Stimulated activated naive CD4-positive, alpha-beta T cell (primary cell): ENCODE data around the gene DPH2.

Source experiments
- DNase-seq, 6 experiments: peaks; one replicate each; lab custom pipeline; 2025; lab: John Stamatoyannopoulos, UW

The DPH2 gene

GRCh38 chr1:43945674-43946235 lies 24.1 kb upstream of the DPH2 start:
- DNase-seq, result no peak

DNA sequence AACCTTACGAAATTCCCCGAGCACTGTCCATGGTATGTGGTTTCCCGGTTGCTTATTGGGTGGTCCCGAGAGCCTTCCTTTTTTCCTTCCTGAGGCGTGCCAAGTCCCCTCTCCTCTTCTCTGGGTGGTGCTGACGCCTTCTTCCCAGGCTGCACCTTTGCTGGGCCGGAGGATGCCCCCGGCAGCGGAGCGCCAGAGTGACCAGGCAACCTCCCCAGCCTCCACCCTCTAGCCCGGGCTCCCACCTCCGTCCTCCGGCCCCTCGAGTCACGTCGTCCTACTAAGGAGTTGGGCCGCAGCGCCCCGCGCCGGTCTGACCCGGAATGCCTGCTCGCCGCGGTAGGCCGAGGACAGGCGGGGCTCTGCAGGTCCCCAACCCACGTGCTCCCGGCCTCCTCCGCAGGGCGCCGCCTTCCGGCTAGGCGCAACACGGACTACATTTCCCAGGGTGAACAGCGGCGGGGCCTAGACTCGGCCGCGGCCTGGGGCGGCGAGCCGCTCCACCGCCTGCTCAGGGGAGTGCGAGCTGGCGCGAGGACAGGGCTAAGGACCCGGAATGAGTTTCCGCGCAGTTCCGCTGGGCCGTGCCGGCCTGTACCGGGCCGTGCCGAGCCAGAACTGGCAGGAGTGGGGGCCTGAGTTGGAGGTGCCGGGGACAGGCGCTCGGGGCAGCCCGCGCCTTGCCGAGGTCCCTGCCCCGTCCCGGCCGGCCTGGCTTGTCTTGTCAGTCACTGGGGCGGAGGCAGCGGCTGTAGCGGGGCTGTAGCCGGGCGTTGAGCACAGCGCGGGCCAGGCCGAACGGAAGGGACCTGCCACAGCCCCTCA lies 23.4 kb upstream of the DPH2 start, which contains the start of gene IPO13:
TSS of gene IPO13 (plus strand) at position 715 of the 825 bp plus-strand sequence. CDS start 651 bp downstream, outside the sequence.
- peak; percentile 83 to 95 (median 92) for DNase-seq

- peak in 1 of 6 experiments; percentile 42 for DNase-seq
Measured at GRCh38 chr1:43947061-43947873, 22.5 kb upstream of the DPH2 start.

DNA sequence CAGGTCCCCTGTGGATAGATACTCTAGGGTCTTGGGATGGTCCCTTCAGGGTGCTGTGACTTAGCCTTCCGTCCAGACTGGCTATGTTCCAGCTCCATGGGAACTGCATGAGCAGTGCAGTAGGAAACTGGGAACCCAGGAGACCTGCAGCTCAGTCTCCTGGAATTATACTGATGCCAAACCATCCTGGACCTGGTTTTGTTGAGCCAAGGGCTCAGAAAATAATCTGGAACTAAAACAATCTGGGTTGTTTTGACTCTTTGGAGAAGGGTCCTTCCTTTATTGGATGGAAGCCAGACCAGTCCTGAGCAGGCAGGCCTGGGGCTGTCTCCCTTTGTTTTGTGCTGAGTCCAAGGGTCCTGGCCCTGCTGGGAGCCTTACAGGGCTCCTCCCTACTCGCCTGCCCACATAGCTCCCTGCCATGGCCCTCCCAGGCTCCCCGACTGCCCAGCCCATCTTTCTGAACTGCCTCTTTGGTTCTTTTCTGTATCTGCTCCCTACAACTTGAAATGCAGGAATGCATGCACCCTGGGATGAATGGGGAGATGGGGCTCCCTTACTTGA lies 21.9 kb upstream of the DPH2 start:
- DNase-seq, result no peak

DNA sequence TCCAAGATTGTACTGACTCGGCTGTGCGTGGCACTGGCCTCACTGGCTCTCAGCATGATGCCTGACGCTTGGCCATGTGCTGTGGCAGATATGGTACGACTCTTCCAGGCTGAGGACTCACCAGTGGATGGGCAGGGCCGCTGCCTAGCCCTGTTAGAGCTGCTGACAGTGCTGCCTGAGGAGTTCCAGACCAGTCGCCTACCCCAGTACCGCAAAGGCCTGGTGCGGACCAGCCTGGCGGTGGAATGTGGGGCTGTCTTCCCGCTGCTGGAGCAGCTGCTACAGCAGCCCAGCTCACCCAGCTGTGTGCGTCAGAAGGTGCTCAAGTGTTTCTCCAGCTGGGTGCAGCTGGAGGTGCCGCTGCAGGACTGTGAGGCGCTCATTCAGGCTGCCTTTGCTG lies 20.1 kb upstream of the DPH2 start:
- DNase-seq, result no peak

DNA sequence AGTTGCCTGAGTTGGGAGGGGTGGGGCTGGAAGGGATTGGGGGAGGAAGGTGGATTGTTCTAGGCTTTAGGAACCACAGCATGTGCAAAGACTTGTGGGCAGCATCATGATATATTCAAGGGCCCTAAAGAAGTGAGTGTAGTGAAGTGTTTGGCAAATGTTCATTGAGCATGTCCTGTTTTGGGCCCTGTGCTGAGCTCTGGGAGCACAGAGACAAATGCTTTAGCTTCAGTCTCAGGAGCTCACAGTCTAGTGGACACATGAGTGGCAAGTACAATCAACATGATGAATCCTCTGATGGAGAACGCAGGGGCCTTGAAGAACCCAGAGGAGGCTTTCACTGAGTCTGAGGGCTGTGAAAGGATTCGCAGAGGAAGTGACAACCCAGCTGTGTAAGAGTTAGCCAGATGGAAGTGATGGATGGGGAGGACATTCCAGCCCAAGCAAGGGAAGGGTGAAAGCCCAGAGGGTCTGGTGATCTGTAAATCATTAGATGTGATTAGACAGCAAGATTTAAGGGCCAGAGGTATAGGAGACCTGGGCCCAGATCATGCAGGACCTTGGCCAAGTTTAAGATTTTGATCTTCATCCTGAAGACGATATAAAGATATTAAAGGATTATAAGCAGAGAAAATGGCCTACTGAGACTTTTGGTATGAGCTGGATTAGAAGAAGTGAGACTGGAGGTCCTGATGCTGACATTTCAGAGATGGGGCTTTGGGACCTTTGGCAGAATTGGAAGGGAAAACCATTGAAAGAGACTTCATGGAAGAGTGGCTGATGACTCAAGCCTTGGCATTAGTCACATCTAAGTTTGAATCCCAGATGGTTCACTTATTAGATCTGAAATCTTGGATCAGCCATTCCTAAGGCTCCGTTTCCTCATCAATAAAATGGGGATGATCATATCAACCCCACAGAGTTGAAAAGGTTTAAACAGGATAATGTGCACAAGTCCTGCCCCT lies 18.5 kb upstream of the DPH2 start:
- DNase-seq, result no peak

GRCh38 chr1:43952731-43953346 lies 17.0 kb upstream of the DPH2 start:
- no peak for DNase-seq

GRCh38 chr1:43953361-43953760 lies 16.4 kb upstream of the DPH2 start:
- DNase-seq, result no peak

DNA sequence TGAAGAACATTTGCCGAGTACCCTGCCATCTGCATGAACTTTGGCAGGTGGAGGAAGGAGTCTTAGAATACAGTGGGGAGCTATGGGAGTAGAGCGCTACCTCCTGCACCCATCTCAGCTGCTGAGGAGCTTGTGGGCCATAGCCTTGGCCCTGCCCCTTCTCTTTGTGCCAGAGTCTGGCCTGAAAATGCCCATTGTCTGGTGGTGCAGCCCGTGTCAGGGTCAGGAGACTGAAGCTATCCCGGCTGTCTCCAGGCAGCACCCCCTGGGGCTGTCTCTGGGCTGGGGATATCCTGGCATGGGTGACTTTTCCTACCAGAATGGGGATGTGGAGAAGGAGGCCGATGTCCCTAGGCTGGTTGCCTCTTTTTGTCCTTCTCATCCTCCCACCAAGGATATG lies 15.8 kb upstream of the DPH2 start:
- no peak for DNase-seq

- DNase-seq, result no peak
Measured at GRCh38 chr1:43956234-43956633, 13.6 kb upstream of the DPH2 start.

DNA sequence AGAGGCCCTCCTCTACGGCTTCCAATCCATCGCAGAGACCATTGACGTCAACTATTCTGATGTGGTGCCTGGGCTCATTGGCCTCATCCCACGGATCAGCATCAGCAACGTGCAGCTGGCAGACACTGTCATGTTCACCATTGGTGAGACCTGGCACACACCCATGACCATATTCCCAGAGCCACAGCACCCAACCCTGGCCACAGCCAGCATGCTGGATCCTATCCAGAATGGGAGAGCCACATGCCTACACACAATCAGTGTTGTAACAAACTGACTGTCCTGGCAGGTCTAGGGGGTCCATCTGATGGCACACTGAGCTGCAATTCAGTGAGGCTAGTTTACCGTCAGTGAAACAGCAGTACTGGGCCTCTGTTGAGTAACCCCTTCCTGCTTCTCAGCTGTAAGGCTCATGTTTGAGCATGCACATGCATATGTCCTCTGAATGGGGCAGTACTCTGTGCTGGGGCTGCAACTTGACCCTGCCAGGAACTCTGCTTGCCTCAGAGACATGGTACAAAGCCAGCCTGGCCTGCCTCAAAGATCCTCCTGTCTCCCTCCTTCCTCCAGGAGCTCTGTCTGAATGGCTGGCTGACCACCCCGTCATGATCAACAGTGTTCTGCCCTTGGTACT lies 12.3 kb upstream of the DPH2 start:
- no peak for DNase-seq

DNA sequence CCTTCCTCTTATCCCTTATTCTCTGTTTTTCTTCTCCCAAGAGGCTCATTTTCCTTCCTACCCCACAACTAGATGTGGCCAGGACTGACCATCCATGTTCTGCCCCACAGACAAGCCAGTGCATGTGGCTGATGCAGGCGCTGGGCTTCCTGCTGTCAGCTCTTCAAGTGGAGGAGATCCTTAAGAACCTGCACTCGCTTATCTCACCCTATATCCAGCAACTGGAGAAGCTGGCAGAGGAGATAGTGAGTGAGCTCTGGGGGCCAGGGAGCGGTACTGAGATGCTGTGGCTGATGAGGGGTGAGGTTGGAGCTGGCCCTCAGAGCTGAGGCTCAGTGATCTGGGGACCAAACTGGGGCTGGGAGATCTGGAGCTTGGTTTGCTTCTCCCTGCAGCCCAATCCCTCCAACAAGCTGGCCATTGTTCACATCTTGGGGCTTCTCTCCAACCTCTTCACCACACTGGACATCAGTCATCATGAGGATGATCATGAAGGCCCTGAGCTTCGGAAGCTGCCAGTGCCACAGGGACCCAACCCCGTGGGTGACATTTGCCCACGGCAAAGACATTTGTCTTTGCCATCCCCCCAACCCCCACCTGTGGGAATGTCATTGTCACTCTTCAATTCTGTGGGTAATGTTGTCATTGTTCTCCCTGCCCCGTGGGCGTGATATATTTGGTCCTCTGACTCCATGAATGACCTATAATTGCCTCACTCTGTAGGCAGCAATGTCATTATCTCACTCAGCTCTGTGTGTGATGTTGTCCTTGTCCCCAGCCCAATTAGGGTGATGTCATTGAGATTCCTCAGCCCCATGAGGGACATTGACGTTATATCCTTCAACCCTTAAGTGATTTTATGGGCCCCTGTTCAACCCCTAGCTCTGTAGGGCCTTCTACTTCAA lies 11.2 kb upstream of the DPH2 start:
- no peak for DNase-seq

- no peak for DNase-seq
Measured at GRCh38 chr1:43960798-43961197, 9.0 kb upstream of the DPH2 start.

DNA sequence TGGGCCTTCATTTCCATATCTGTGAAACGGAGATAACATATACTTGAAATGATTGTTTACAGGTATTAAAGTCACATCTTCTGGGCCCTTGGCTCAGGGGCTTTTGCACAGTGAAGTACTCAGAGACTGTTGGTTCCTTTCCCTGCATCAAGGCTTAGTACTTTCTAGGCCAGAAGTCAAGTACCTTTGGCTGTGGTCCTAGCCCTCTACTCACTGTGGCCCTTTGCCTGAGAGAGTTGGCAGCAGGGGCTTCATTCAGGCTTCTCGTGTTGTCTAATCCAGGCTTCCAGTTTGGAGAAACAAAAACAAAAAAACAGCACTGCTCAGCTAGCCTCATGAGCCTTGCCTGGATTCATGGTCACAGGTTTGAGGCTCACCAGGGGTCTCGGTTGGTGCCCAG lies 8.1 kb upstream of the DPH2 start:
- DNase-seq, result no peak

DNA sequence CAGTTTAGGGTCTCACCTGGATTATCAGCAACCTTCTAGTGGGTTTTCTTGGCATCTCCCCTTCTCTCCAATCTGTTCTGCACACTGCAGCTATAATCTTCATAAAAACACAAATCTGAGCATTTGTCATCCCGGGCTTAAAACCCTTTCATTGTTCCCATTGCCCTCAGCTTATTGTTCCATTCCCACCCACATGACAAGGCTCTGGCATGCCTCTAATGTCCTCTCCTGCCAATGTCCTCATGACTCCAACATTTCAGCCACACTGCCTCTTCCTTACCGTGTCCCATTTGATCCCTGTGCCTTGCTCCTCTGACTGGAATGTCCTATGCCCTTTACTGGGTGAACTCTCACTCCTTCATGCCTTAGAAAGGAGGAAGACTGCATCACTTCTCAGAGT lies 7.5 kb upstream of the DPH2 start:
- DNase-seq, result no peak

DNA sequence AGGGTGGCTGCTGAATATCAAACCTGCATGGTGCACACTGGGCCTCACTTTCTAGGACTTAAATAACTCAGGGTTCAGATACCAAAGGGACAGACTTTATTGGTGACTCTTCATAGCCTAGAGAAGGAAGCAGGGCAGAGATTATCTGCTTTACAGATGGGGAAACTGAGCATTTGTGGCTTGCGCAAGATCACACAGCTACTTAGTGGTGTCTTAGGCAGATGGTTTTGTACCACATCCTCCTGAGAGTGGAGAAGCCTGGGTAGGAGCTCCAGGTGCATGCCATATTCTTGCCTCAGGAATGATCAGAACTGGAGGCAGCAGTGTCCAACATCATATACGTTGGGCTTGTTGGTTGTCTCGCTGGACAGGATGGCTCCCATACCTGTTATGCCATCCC lies 6.8 kb upstream of the DPH2 start:
- DNase-seq, result no peak

DNA sequence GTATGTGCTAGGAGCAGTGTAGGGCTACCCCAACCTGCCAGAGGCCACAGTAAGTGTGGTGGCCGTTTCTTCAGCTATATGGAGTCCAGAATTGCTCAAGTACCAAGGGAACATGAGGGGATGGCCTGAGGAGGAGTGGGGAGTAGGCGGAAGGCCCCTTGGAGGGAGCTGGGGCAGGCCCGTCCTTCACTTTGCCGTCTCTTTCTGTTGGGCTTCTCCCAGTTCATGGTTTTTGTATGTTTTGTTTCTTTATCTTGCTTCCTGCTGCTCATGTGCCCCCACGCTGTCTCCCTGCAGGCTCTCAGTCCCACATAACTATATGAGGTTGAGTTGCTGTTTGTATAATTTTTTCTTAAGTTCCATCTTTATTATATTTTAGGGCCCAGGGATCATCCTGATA lies 5.9 kb upstream of the DPH2 start:
- no peak for DNase-seq

- DNase-seq, result no peak
Measured at GRCh38 chr1:43965316-43965715, 4.5 kb upstream of the DPH2 start.

DNA sequence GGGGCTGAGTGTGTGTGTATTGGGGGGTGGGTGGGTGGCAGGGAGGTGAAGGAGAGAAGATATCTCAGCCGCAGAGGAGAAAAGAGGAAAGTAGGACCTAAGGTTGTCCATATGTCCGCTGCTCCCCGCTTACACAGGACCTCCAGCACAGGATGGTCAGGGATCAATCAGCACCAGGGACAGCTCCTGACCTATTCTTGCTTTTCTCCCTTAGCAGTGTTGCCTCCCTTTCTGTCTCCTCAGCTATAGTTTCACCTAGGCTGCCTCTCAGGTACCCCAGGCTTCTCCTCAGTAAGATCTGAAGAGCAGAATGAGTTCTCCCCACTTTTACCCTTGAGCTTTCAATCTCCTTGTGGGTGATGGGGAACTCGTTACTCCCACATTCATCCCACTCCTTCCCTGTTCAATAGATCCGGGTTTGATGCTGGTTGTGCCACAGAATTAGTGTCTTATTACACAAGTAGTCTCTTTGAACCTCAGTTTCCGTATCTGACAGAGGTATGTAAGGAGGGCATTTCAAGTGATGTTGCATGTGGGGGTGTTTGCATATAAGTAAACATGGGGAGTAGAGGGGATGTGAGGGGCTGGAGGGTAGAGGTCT lies 1.4 kb upstream of the DPH2 start:
- peak in 2 of 6 experiments; percentile 16 to 23 for DNase-seq
